ENCODE data around the gene GOSR2.
"Not testable (repeated sequence)": the region's sequence is repeated elsewhere in the genome, so short reads cannot be mapped to it uniquely, and the experiment has no call there.

Gene GOSR2

DNA sequence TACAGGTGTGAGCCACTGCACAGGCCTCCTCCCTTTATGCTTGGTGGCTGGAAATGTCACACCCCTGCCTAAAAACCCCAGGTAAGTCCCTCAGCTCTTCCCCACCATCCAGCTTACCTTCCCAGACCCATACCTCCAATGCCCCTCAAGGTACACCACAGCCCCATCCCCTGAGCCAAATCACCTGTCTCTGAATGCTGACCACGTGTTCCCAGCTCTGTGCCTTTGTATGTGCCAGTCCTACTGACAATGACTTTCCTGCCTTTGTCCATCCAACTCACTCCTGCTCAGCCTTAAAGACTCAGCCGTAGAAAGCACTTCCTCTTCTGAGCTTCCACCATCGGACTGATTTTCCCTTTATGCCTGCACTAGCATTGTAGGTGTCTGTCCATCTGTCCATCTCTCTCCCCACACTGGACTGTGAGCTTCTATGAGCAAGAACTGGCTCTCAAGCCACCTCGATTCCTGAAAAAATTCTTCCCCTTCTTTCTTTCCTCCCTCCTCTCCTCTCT, 30.7 kb upstream of the GOSR2 start:
- in situ Hi-C loops (cut with MboI; ENCODE audit: low sequenced_read_pairs), result no loop called here

DNA sequence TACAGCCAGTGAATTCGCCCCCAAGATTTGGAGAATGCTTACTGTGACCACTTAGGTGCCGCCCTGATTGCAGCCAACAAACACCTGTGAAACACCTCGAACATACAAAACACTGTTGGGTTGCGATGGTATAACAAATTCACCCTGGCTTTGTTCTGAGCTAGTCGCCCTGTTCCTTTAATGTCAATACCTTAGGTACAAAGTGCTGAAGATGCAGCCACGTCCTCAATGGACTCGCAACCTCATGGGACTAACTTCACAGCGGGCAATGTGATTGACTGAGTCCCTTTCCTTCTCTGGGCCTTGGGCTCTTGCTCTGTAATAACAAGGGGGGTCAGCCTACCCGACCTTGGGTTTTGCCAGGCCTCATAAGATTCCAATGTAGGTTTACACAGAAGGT, 28.9 kb upstream of the GOSR2 start:
- in situ Hi-C loops (cut with MboI; ENCODE audit: low sequenced_read_pairs), result no loop called here

DNA sequence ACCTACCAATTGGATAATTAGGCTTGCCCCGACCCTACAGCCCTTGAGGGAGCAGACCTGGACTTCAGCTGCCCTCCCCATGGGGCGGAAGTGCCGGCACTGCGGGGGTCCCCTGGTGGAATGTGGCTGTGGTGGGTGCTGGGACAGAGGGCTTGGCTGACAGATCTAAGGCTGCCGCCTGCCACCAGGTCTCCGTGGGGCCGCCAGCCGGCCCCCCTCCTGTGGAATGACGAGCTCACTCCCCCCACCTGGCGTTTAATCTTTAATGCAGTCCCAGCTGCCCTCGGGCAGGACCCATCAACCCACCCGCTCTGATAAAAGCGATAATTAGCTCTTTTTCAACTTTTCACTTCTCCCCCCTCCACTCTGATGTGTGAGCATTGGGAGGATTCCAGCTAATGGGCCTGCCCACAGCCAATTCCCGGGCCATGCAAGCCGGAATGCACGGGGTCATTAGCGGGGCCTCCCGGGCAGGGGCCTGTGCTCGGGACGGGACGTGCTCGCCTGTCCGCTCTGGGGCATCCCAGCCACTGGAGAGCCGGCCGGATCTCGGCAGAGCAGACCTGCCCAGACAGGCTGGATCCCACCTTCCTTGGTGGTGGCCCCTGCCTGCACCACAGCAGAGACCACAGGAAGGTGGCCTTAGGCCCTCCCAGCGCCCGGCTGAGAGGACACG, 28.3 kb upstream of the GOSR2 start:
- in situ Hi-C loops (cut with MboI; ENCODE audit: low sequenced_read_pairs), result no loop called here

DNA sequence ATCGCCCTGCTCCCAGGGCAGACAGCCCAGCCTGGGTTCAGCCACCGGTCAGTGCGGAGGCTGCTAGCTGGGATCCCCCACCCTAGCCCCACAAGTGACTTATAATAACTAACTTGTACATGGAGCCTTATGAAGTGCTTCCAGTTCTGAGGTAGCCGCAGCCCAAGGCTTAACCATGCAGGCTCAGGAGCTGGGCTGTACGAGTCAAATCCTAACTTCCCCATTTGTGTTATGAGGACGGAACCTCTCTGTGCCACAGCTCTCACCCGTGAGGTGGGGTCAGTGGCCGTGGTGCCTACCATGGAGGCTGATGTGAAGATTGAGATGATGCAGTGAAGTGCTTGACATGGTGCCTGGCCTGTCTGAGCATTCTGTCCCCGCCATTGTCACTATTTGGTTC, 27.8 kb upstream of the GOSR2 start:
- in situ Hi-C loops (cut with MboI; ENCODE audit: low sequenced_read_pairs), result no loop called here

DNA sequence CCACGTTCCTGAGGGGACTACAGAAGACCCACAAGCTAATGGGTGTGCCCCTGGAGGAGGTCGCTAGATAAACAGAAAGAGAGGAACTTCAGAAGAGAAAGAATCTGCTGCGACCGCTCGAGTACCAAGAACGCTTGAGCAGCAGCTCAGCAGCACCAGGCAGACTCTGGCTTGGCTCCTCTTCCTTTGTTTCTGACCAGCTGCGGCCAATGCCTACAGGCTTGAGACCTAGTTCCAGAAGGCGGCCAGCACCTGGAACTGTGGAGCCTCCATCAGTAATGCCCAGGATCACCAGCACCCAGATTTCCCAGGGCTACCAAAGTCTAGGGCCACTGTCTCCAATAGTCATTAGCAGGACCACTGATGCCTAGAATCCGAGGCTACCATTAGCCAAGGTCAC, 26.0 kb upstream of the GOSR2 start:
- in situ Hi-C loops (cut with MboI; ENCODE audit: low sequenced_read_pairs), result no loop called here

DNA sequence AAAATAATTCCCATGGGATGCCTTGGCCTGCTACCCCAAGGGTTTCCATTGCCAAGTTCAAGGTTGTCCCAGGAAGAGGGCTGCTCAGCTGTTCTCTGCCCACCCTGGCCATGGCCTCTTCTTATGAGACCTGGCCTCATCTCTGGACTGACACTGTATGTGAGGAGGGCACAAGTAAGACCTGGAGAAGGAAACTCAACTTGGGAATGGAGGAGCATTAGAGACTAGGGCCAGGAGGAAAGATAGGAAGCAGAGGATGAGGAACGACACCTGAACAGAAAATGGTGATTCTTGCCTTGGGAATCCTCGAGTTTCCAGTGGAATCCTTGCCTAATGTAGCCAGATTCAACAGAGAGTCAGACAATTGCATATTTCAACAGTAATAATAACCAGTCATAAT, 24.6 kb upstream of the GOSR2 start:
- in situ Hi-C loops (cut with MboI; ENCODE audit: low sequenced_read_pairs), result no loop called here

DNA sequence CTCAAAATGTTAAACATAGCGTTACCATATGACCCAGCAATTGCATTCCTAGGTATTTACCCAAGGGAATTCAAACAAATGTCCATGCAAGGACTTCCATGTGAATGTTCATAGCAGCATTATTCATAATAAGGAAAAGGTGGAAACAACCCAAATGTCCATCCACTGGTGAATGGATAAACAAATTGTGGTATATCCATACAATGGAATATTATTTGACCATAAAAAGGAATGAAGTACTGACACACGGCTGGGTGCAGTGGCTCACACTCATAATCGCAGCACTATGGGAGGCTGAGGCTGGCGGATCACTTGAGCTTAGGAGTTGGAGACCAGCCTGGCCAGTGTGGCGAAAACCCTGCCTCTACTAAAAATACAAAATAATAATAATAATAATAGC, 24.1 kb upstream of the GOSR2 start:
- in situ Hi-C loops (cut with MboI; ENCODE audit: low sequenced_read_pairs), result no loop called here

DNA sequence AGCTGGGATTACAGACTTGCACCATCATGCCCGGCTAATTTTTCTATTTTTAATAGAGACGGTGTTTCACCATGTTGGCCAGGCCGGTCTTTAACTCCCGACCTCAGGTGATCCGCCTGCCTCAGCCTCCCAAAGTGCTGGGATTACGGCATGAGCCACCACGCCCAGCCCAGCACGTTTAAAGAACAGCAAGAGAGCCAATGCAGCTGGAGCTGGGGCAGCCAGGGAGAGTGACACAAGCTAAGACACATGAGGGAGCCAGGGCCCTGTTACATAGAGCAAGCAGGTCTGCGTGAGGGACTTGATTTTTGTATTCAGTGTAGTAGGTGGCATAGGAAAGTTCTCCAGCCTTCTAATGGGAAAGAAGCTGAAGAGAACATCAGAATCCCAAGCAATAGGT, 21.7 kb upstream of the GOSR2 start:
- in situ Hi-C loops (cut with MboI; ENCODE audit: low sequenced_read_pairs), result no loop called here

DNA sequence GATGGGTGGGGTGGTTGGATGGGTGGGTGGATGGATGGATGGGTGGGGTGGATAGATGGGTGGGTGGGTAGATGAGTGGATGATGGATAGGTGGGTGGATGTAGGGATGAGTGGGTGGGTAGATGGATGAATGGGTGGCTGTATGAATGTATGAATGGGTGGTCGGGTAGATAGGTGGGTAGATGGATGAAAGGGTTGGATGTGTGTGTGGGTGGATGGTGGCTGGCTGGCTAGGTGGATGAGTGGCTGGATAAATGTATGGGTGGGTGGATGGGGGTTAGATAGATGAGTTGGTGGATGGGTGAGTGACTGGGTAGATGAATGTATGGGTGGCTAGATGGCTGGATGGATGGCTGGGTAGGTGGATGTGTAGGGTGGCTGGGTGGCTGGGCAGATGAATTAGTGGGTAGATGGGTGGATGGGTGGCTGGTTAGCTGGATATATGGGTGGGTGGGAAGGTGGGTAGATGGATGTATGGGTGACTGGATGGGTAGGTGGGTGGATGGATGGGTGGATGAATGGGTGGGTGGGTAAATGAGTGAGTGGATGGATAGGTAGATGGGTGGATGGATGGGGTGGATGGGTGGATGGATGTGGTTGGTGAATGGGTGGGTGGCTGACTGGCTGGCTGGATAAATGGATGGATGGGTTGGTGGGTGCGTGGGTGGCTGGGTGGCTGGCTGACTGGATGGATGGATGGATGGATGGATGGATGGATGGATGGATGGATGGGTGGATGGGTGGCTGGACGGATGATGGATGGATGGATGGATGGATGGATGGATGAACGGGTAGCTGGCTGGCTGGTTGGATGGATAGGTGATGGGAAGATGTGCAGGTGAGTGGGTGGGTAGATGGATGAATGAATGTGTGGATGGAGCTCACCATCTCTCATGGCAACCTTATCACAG, 18.9 kb upstream of the GOSR2 start:
- in situ Hi-C loops (cut with MboI; ENCODE audit: low sequenced_read_pairs), result no loop called here

DNA sequence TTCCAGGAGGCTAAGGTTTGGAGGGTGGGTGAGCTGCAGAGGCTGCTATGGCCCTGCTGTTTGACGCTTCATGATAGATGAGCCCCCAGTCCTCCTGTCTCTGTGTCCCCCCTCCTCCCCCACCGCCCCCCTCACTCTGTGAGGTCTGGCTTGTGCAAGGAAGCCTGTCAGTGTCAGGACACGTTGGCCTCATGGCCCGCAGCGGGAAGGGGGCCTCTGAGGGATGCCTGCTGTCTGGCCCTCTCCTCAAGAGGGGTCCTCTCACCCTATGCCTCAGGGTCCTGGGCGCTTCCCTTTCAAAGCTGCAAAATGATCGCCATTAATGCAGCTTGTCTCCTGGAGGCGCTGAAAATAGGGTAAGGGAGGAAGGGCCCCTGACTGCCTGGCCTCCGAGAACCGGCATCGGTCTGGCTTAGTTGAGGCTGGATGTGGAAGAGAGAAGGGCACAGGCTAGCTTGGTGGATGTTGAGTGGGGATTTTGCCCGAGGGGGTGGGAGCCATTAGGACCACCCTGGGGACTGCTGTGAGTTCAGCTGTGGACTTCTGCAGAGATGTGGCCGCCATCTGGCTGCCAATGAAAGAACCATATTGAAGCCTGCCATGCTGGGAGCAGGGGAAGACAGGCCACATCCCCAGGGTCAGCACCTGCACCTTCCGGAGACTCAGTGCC, 14.8 kb upstream of the GOSR2 start:
- in situ Hi-C loops (cut with MboI; ENCODE audit: low sequenced_read_pairs), result no loop called here

DNA sequence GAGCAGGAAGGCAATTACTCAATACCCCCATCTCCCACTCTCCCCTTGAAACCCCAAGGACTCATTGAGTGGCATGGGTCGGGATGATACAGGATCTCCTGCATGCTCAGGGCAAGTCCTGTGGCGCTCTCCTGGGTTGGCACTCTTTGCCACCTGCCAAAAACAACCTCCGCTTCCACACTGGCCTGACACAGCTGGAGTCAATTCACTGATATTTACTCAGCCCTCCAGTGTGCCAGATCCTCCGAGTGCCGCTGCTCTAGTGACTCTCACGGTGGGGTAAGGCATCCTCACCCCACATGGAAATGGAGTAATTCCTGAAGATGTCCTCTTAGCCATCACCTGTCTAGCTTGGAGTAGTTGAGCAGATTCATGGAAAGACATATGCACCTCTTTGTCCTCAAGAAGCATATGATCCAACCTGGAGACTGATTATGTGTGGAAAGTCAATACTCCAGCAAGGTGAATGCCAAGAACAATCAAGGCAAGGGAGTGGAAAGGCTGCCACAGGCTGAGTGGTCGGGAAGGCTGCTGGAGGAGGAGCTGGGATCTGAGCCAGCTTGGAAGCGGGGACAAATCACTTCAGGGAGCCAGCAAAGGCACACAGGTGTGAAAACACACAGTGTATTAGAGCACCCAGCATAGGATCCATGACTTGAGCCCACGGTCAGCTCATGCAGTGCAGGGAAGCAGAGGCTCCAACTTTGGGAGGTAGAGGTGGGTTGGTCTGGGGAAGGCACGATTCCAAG, 12.6 kb upstream of the GOSR2 start:
- in situ Hi-C loops (cut with MboI; ENCODE audit: low sequenced_read_pairs), result no loop called here

DNA sequence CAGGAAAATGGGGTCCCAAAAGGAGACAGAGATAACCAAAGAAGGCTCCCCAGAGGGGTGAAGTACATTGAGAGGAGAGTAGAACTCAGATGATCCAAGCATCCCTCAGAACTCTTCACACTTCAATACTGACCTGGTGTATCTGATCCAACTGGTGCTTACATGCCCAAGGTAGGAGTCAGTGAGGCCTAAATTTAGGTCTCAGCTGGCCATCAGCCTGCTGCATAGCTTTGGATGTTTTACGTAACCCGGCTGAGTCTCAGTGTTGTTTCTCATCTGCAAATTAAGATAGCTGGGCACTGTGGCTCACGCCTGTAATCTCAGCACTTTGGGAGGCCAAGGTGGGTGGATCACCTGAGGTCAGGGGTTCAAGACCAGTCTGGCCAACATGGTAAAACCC, 11.6 kb upstream of the GOSR2 start:
- in situ Hi-C loops (cut with MboI; ENCODE audit: low sequenced_read_pairs), result no loop called here

DNA sequence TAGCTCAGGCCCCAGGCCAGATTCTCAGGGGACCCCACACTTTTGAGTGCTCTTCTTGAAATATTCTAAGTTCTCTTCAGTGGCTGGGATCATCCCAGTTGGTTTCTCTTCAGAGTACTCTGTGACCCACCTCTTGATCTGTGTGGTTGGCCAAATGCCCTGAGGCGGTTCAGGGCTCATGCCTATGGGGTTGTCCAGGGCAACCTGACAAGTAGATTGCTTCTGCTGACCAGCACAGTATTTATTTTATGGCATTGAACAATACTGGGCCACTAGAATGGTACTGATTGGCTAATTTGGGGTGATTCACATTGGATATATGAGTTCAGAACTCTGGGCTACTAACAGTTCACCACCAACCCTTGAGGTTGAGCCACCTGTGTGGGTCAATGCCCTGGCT, 7.4 kb upstream of the GOSR2 start:
- in situ Hi-C loops (cut with MboI; ENCODE audit: low sequenced_read_pairs), result no loop called here

DNA sequence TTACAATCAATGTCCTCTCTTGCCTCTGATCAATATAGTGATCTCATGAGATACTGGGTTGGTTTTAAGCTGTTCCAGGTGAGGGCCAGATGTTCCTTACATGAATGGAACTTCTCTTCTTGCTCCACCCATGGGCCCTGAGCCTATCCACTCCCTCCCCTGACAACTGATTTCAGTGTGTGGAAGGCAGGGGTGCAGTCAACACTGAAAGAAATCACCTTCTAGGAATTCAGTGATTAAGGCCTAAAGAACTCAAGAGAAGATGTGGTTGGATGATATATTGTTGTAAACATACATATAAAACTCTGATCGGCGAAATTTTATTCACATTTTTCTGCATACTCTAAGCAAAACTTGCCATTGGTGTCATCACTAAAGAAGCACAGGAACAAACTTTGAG, 6.7 kb upstream of the GOSR2 start:
- in situ Hi-C loops (cut with MboI; ENCODE audit: low sequenced_read_pairs), result no loop called here

DNA sequence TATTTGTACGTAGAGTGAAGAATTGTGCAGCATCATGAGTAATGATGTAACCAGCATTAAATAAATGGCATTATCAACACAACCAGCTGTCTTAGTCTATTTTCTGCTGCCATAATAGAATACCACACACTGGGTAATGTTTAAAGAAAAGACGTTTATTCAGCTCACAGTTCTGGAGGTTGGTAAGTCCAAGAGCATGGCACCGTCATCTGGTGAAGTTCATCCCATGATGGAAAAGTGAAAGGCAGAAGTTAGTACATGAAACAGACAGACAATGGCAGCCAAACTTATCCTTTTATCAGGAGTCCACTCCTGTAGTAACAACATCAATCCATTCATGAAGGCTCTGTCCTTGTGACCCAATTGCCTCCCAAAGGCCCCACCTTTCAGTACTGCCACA, 6.3 kb upstream of the GOSR2 start:
- in situ Hi-C loops (cut with MboI; ENCODE audit: low sequenced_read_pairs), result no loop called here

DNA sequence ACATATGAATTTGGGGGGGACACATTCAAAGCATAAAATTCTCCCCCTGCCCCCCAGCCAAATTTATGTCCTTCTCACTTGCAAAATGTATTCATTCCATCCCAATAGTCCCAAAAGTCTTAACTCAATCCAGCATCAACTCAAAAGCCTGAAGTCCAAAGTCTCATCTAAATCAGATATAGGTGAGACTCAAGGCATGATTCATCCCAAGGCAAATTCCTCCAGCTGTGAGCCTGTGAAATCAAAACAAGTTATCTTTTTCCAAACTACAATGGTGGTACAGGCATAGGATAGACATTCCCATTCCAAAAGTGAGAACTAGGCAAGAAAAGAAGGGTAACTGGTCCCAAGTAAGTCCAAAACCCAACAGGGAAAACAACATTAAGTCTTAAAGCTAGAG, 5.9 kb upstream of the GOSR2 start:
- in situ Hi-C loops (cut with MboI; ENCODE audit: low sequenced_read_pairs), result no loop called here

DNA sequence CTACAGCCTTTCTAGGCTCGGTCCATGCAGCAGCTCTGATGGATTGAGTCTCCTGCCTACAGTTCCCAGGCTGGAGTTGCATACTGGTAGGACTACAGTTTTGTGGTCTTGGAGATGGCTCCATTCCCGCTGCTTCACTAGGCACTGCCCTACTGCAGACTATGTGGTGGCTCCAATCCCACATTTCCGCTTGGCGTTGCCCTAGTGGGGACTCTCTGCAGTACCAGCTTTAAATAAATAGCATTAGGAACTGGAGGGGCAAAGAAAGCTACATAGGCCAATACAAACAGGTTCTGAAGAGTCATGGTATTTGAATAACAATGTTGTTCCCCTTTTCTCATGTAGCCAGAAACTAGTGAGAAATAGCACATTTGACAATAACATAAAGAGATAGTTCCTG, 5.4 kb upstream of the GOSR2 start:
- in situ Hi-C loops (cut with MboI; ENCODE audit: low sequenced_read_pairs), result no loop called here

DNA sequence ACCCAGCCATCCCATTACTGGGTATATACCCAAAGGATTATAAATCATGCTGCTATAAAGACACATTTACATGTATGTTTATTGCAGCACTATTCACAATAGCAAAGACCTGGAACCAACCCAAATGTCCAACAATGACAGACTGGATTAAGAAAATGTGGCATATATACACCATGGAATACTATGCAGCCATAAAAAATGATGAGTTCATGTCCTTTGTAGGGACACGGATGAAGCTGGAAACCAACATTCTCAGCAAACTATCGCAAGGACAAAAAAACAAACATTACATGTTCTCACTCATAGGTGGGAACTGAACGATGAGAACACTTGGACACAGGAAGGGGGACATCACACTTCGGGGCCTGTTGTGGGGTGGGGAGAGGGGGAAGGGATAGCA, 998 bp upstream of the GOSR2 start:
- in situ Hi-C loops (cut with MboI; ENCODE audit: low sequenced_read_pairs), result not testable (repeated sequence)

DNA sequence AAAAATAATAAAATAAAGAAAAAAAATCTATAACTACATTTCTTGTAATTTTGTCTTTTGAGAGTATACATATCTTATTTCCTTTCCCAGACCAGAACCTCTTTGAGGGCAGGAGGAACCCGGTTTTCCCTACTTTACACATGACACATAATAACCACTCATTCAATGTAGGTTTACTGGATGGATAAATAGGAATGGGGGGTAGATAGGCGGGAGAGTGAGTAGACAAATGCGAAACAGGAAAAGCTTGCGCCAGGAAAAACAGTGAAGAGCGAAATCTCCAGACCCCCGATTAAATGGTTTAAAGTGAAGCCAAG, 515 bp upstream of the GOSR2 start:
- in situ Hi-C loops (cut with MboI; ENCODE audit: low sequenced_read_pairs), result no loop called here

DNA sequence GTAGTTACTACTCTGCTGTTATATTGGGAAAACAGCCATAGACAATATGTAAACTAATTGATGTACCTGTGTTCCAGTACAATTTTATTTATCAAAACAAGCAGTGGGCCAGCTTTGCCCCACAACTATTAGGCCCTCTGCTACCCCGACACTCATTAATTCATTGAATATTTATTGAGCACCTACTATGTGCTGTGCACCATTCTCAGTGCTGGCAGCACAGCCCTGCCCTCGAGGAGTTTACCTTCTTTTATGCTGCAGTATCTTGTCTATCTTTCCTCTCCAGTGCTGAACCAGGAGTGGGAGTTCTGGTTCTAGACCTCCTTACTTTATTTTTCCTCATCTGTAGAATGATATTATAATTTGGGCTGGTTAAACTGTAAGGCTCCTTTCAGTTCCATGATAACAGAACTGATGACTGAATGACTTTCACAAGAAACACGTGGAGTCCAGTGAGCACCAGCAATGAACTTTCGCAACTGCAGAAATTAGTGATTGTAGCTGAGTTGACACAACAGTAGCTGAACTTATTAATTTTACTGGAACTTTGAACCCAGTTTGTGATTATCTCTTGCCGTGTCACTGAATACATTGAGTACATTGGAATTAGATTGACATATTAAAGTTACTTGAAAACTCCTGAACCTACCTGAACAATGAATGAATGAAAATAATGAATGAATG, 2.4 kb downstream of the GOSR2 start:
- in situ Hi-C loops (cut with MboI; ENCODE audit: low sequenced_read_pairs), result no loop called here
